RPMI7951 (cell line): Measurements from ENCODE around the gene ADAMTS15. TPM values are rescaled to one million over a fixed set of nuclear protein-coding genes. Genes with fewer than 3 reads are reported as not detected.

Experiments
- DNase-seq: peaks from one replicate; pipeline ENCODE4 v3.0.0-alpha.2; 2012; ENCODE audit warnings: low read depth
- total RNA-seq: library from RNA; depleted of rRNA; stranded (reverse); fragments of >200 nt; shearing (Covaris generic); gene quantifications from 2 replicates; pipeline ENCODE4 v1.2.3, GENCODE V29; 2014

The ADAMTS15 gene
- total RNA-seq, 1 experiment from 2014 or later, result 2.3 TPM

- DNase-seq, result peak; percentile 17
These were observed 29.7 kb upstream of the ADAMTS15 start for GRCh38 chr11:130418756-130419155.

- no peak for DNase-seq
These were observed 27.8 kb upstream of the ADAMTS15 start for GRCh38 chr11:130420478-130421198.

DNA sequence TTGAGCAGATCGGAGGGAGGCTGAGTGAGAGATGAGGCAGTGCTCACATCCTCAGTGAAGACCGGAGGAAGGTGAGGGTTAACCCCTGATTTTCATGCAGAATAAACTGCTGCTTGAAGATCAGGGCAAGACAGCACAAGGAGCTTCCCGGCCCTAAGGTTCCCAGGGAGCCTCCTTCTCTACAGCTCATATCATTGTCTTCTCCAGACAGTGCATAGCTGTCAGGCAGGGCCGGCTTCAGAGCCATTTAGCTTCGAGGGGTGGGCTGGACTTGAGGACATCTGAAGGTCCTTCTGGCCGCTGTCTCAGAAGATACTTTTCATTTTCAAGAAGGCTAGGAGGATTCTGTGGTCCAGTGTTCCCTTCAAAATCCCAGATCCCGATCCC, 27.3 kb upstream of the ADAMTS15 start:
- DNase-seq, result no peak

- no peak for DNase-seq
These were observed 26.7 kb upstream of the ADAMTS15 start for GRCh38 chr11:130421697-130422096.

GRCh38 chr11:130422251-130422995, 26.0 kb upstream of the ADAMTS15 start:
- DNase-seq, result no peak

- DNase-seq, result no peak
These were observed 24.8 kb upstream of the ADAMTS15 start for GRCh38 chr11:130423541-130424142.

- no peak for DNase-seq
These were observed 23.8 kb upstream of the ADAMTS15 start for GRCh38 chr11:130424613-130425140.

DNA sequence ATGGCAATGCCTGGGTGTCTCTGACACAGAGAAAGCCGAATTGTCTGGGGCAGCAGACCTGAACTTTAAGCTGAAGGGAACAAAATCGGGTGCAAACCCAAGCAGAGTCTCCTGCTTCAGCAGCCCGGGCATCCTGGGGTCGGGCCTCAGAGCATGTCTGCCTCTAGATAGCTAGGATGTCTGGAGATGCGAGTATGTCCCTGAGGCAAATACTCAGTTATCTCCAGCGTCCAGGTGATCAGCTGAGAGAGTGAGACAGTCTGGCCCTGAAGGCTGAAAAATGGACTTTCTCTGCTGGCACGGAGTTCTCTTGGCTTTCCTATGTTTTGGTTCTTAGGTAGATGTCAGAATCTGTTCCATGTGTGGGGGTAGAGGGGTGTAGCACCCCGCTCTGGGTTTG, 23.3 kb upstream of the ADAMTS15 start:
- no peak for DNase-seq

DNA sequence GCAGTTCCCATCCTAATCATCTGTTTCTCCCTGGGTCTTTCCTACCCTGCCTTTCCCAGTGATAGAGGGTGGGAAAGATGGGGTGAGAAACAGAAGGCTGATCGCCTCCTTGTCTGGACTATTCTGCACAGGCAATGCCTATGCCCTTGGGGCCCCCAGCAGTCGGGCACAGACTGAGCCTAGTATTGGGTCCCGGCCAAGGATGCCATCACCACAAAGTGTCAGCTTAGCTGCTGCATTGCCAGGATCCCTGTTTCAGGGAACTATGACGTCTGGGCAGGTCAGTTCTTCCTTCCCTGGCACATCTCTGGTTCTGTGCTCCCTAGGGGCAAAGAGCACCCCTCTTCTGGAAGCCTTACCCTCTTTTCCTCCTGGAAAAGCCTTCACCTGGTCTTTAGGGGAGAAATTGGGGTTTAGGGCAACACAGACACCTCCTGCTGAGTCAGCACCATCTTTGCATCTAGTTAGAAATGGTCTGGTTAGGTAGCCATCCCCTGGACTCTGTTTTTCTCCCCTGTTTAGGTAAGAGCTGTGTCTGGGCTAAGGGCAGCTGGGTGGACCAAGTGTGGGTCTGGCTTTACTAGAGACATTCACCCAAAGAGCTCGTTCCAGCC, 22.1 kb upstream of the ADAMTS15 start:
- no peak for DNase-seq

DNA sequence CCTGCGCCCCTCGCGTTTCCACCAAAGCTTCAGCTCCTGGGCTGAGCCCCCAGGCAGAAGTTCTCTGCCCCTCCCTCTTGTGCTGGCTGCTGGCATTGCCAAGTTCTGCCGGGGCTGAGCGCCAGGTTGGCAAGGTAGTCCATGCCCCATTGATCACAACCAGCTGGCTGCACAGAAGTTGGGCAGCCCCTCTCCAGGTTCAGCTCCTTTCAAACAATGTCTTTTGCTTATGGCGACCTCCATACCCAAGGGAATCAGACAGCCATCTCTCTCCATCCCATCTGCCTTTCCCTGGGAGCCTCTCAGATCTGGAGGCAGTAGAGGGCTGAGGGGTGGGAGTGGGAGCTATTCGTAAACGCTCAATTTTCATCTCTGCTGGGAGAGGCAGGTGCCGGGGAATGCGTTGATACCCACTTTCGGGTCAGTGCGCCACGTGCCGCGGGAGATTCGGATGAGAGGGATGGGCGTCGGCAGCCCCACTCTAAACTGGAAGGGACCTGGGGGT, 21.6 kb upstream of the ADAMTS15 start:
- DNase-seq, result no peak

DNA sequence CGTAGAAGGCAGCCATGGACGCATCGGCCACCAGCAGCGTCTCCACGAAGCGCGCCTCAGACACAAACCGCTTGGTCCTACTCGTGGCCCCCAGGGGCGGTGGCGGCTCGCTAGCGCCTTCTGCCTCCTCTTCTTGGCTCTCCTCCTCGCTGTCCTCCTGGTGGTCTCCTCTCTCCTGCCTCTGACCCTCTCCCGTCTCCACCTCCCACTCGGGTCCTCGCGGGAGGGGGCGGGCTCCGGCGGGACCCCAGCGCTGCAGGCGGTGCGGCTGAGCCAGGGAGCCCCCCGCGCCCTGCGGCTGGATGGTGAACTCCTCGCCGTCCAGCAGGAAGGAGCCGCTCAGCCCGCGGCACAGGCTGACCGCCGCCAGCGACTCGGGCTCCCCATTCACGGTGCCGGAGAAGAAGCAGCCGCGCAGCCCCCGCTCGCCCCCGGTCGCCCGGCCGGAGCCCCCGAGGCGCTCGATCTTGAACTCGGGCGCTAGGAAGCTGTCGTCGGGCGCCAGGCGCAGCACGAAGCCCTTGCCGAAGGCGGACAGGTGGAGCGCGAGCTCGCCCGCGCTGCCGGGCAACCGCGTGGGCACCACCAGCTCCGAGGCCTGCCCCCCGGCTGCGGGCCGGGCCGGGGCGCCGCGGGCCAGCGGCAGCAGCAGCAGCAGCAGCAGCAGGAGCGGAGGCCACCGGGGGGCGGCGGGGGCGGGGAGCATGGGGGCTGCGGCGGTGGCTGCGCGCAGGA, 20.7 kb upstream of the ADAMTS15 start:
- no peak for DNase-seq

GRCh38 chr11:130428316-130429119, 19.9 kb upstream of the ADAMTS15 start, which contains the start of gene ADAMTS8:
Gene ADAMTS8 (minus strand): TSS chr11:130428609. CDS start chr11:130428286, 323 bp downstream.
- no peak for DNase-seq

- no peak for DNase-seq
These were observed 19.2 kb upstream of the ADAMTS15 start for GRCh38 chr11:130429120-130429681.

DNA sequence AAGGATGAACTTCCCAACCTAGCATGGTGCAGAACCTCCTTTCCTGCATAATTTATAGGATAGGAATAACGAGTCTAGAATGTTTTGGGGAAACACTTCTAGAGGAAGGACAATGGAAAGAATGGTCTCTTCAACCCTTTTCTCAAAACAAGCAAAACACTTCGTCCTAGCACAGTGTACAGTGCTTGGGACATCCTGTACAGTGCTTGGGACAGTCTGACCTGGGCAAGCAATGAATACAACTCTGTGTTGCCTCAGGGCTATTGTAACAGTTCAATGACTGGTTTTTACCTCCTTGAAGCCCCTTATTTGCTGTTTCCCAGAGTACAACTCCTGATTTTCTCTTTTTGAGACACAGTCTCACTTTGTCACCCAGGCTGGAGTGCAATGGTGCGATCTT, 18.5 kb upstream of the ADAMTS15 start:
- DNase-seq, result no peak

- peak; percentile 51 for DNase-seq
These were observed 17.1 kb upstream of the ADAMTS15 start for GRCh38 chr11:130431331-130431773.

DNA sequence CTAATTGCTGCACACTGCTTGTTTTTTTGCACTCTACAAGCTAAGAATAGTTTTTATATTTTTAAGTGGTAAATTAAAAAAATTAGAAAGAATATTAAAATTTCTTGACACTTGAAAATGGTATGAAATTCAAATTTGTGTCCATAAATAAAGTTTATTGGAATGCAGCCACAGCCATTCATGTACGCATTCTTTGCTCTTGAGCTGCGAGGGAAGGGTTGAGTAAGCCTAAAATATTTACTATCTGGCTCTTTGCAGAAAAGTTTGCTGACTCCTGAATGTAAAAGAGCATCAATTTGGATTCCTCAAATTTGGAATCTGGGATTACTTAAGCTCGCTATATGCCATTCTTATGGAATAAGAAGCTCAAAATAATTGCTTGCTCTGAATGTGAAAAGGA, 16.6 kb upstream of the ADAMTS15 start:
- DNase-seq, result no peak

DNA sequence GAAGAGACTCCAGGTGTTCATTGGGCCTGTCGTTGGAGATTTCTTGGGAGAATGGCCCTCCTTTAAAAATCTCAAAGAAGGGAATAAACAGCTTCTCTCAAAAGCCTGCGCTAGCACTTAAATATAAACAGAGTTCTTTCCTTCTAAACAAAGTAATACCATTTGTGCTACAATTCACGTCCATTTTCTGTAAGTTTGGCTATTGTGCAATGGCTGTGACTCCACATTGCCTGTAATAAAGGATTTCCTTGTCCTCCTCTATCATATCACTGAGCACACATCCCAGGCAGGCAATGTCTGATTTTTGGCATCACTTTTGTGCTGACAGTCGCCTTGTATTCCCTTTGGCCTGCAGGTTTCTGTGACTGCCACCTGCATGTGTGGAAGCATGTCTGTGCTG, 15.1 kb upstream of the ADAMTS15 start:
- DNase-seq, result no peak

GRCh38 chr11:130434521-130435223, 13.8 kb upstream of the ADAMTS15 start:
- peak; percentile 75 for DNase-seq

DNA sequence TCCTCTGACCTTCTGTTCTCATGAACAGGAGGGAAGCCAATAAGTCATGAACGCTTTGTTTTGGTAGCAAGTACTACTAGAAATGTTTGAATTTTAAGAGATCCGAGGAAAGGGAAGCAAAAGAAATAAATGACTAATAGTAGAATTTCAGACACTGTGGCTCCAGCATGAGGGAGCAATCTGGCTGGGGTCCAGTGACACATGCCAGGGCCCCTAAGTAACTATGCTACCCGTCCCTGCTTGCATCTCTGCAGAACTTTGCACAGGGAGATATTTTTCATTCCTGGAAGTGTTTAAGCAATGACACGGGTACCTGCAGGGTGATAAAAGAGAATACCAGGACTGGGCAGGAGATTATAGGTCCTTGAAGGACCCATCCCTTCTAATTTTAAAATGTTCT, 12.8 kb upstream of the ADAMTS15 start:
- DNase-seq, result peak; percentile 34
